Astrocyte of the spinal cord (primary cell): ENCODE results near the gene BAD.
A peak's percentile ranks its signal among the peaks of the same experiment; 100 is the strongest.

Source experiments
- DNase-seq: peaks from one replicate; pipeline ENCODE4 v3.0.0; 2011; ENCODE audit warnings: low read depth, low spot score
- H3K4me3 ChIP-seq: 2 replicates; pipeline ENCODE4 v1.5.1; 2011; ENCODE audit warnings: low read depth, mild to moderate bottlenecking, low read length, moderate library complexity
- in situ Hi-C: cut with HindIII; loops from 2 replicates; pipeline ENCODE4 v1.10.0; 2017; ENCODE audit warnings: low sequenced_read_pairs
- TF ChIP-seq, protein P1 (sequence below): IDR thresholded peaks from 2 replicates; pipeline ENCODE4 v1.5.1; 2012; ENCODE audit warnings: low read depth, mild to moderate bottlenecking, low read length, inconsistent platforms

Gene BAD

GRCh38 chr11:64255135-64256128 is 29.0 kb downstream of the BAD start:
- TF ChIP-seq, protein P1, sequence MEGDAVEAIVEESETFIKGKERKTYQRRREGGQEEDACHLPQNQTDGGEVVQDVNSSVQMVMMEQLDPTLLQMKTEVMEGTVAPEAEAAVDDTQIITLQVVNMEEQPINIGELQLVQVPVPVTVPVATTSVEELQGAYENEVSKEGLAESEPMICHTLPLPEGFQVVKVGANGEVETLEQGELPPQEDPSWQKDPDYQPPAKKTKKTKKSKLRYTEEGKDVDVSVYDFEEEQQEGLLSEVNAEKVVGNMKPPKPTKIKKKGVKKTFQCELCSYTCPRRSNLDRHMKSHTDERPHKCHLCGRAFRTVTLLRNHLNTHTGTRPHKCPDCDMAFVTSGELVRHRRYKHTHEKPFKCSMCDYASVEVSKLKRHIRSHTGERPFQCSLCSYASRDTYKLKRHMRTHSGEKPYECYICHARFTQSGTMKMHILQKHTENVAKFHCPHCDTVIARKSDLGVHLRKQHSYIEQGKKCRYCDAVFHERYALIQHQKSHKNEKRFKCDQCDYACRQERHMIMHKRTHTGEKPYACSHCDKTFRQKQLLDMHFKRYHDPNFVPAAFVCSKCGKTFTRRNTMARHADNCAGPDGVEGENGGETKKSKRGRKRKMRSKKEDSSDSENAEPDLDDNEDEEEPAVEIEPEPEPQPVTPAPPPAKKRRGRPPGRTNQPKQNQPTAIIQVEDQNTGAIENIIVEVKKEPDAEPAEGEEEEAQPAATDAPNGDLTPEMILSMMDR = no peak
- DNase-seq = no peak
- in situ Hi-C loops = no loop called here
- H3K4me3 ChIP-seq = no peak overlapping the region

- TF ChIP-seq, protein P1 = no peak
- no peak overlapping the region for H3K4me3 ChIP-seq
- DNase-seq = no peak
- in situ Hi-C loops = no loop called here
These were observed 30.1 kb downstream of the BAD start for GRCh38 chr11:64254326-64254725.

GRCh38 chr11:64253481-64253880 is 31.0 kb downstream of the BAD start:
- DNase-seq = no peak
- no peak overlapping the region for H3K4me3 ChIP-seq
- TF ChIP-seq, protein P1 = no peak
- in situ Hi-C loops = no loop called here

DNA sequence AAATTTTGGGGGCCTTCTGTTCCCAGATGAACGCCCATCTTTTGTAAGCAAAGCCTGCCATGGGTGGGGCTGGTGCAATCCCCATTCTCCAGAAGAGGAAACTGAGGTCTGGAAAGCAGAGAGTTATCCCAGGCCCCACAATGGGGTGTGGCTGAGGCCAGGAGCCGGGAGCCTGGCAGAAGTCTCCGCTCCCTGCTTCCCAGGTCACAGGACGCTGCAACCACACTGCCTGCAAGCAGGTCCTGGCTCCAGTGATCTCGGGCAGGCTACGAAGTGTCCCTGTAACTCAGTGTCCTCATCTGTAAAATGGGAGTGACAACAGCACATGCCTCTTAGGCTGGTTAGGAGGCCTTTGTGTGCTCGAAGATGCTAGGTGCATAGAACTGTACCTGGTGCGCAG is 31.4 kb downstream of the BAD start:
- TF ChIP-seq, protein P1 = no peak
- in situ Hi-C loops = no loop called here

DNA sequence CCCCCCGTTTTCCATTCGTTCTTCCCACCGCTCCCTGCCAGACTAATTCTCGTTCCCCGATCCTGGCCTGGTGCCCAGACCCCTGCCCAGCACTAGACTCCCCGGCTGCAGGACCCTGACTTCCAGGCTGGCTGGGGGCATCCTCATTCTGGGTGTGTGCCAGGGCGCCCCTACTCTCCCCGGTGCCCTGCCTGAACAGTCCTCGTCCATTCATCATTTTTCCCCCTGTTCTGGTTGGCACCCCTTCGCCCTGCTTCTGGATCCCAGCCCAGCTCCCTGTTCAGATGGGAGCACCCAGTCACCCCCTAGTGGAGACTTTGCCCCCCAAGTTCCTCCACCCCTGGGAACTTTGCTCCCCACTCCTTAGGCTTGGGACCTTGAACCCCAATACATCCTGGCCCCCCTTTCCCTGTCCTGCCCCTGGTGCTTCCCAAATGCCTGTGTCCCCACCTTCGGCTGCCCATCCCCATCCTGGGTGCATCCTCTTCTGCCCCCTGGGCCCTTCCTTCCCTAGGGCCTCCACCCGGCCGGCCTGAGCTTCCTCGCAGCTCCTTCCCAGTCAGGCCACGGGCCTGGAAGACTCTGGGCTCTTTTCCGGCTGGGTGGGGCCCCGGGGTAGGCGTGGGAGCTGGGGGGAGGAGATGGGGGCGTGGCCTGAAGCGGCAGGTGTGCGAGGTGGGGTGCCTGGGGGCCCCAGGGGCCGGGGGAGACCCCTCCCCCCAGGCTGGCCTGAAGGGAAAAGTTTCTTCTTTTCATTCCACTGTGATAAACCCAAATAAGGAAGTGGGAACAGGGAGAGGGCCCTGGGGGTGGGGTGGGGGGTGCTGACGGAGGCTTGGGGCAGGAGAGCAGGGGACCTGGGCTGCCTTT is 32.2 kb downstream of the BAD start:
- TF ChIP-seq, protein P1 = peak; percentile 45
- peak overlapping the region; percentile 63 for H3K4me3 ChIP-seq
- in situ Hi-C loops = no loop called here
- no peak for DNase-seq

More for the DNA sequence above, 31.4 kb downstream of the BAD start:
- H3K4me3 ChIP-seq = no peak overlapping the region
- no peak for DNase-seq

DNA sequence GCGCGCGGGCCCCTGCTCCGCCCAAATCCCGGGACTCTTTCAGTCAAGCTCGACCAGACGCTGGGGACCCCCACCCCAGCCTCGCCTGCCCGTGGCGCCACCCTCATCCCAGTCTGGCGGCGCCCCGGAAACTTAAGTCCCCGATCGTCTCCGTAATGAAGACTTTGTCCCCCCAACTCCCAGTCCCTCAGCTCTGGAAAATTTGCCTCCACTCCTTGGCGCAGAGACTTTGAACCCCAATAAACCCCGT is 32.8 kb downstream of the BAD start:
- DNase-seq = no peak
- in situ Hi-C loops = no loop called here
- H3K4me3 ChIP-seq = peak overlapping the region; percentile 63
- TF ChIP-seq, protein P1 = no peak
